ENCODE data around the gene TMCO6. TPM values are rescaled to one million over a fixed set of nuclear protein-coding genes. Genes with fewer than 3 reads are reported as not detected.
"Not testable (repeated sequence)": the region's sequence is repeated elsewhere in the genome, so short reads cannot be mapped to it uniquely, and the experiment has no call there.

TMCO6 gene
- total RNA-seq, 1 experiment from 2014 or later = 1.4 TPM

DNA sequence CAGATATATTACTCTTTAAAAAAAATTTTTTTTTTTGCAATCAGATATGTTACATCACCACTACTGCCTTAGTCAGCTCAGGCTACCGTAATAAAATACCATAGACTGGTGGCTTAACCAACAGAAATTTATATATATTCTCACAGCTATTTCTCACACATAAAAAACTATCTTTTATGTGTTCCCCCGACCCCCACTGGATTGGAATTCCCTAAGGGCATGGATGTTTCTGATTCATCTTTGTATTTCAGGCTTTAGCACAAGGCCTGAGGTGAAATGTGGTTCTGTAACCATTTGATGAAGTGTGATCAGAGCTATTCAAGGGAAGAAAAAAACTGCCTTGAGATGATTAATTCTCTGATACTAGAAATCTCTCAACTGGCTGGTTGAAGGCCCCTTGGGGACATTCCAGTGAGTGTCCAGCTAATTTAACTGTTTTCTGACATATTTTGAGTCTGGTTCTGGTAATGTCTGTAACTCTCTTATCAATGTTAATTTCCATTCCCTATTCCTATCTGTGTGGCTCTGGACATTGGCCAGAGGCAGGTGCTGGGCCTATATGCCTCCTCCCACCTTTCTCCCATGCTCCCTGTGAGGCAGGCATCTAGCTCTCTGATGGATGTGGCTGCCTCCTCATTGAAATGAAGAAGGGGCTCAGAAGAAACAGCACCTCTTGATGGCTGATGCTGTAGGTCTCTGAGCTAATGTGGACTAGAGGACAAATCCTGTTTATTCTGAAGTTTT lies 8.8 kb upstream of the TMCO6 start:
- DNase-seq (ENCODE audit: low spot score) = no peak

GRCh38 chr5:140631036-140631417 lies 8.2 kb upstream of the TMCO6 start:
- no peak for DNase-seq (ENCODE audit: low spot score)

DNA sequence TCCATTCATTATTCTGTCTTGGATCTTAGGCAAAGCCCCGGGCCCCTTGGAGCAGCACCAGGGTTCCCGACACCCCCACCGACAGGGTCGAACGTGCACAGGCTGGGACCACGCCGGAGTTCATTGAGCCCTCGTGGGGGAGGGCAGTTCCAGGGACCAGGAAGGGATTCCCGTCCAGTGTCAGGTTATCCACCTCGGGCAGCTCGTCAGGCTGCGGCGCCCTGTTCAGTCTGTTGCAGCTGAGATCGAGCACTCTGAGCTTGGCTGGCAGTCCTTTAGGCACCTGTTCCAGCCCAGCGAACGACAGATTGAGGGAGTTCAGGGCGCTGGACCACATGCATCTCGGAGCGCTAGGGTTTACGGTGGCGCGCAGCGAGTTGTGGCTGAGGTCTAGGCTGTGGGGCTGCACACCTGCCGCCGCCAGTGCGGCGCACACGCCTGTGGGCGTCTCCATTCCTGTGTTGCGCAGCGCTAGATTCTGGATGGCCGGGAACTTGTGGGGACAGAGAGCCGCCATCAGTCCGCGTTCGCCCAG lies 7.4 kb upstream of the TMCO6 start:
- DNase-seq (ENCODE audit: low spot score) = no peak

- no peak for DNase-seq (ENCODE audit: low spot score)
Observed at GRCh38 chr5:140632366-140633020, 6.8 kb upstream of the TMCO6 start.

DNA sequence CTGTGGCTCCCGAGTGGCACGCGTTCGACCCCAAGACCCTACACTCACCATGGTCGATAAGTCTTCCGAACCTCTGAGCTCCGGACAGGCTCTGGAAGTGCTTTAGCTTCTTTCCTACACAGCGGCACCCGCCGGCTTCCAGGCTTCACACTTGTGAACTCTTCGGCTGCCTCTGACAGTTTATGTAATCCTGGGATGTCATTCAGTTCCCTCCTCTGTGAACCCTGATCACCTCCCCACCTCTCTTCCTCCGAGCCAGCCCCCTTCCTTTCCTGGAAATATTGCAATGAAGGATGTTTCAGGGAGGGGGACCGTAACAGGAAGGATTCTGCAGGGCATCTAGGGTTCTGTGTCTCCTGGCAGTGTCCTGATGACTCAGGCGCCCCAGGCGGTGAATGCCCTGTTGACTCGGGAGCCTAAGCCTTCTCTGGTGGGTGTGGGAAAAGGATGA lies 6.2 kb upstream of the TMCO6 start, which contains the start of gene CD14:
CD14 (minus strand) TSS at position 155 of the 451 bp plus-strand sequence; CDS start at position 51, 104 bp downstream.
- no peak for DNase-seq (ENCODE audit: low spot score)

DNA sequence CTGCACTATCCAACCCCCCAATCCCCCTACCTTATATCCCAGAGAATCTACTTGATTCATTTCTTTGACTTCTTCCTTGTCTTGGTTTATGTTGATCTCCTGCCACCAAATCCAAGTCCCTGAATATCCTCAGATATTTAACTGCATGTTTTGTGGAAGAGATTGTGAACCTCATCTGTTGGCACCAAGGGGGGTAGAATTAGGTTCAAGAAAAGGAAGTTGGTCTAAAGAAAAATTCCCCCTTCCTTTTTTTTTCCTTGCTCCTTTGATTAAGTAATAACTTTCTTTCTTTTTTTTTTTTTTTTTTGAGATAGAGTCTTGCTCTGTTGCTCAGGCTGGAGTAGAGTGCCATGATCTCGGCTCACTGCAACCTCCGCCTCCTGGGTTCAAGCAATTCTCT lies 5.8 kb upstream of the TMCO6 start:
- DNase-seq (ENCODE audit: low spot score) = no peak

GRCh38 chr5:140634103-140634502 lies 5.1 kb upstream of the TMCO6 start:
- DNase-seq (ENCODE audit: low spot score) = no peak

GRCh38 chr5:140635291-140636257 lies 3.7 kb upstream of the TMCO6 start:
- no peak for DNase-seq (ENCODE audit: low spot score)

DNA sequence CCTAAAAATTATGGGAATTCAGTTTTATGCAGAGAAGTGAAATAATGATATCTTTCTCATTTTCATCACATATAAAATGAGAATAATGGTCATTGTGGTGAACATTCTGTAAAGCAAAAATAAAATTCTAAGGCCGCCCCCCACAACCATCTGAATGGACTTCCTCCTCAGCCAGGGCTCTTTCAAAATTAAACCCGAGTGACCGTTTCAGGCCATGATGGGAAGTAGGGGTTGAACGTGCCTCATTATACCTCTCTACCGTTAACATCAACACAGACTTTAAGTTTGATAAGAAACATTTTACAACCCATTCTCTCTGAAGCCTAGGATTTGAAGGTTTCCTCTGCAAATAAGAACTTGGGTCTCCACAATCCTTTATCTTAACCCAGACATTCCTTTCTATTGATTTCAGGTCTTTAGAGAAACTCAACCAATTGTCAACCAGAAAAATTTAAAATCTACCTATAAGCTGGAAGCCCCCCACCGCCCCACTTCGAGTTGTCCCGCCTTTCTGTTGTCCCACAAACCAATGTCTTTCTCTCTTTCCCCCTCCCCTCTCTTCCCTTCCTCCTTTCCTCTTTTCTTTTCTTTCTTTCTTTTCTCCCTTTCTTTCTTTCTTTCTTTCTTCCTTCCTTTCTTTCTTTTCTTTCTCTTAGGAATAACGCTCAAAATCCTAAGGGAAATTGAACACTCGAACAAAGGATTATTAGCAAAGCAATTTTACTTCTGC lies 1.7 kb upstream of the TMCO6 start:
- DNase-seq (ENCODE audit: low spot score) = no peak

- not testable (repeated sequence) for DNase-seq (ENCODE audit: low spot score)
Observed at GRCh38 chr5:140638898-140639147, 428 bp upstream of the TMCO6 start.

GRCh38 chr5:140641716-140642115 lies 2.5 kb downstream of the TMCO6 start:
- DNase-seq (ENCODE audit: low spot score) = no peak

GRCh38 chr5:140642718-140643117 lies 3.5 kb downstream of the TMCO6 start:
- no peak for DNase-seq (ENCODE audit: low spot score)

- no peak for DNase-seq (ENCODE audit: low spot score)
Observed at GRCh38 chr5:140647042-140647419, 7.8 kb downstream of the TMCO6 start.

DNA sequence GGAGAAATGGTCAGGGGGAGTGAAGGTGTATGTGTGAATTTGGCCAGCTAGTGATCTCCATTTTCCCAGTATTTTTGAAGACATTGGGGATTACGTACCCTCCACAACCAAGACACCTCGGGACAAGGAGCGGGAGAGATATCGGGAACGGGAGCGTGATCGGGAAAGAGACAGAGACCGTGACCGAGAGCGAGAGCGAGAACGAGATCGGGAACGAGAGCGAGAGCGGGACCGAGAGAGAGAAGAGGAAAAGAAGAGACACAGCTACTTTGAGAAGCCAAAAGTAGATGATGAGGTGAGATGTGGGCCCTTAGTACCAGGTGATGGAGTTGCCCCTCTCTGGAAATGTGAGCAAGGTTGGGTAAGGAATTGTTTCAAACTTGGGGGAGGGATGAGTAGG lies 19.6 kb downstream of the TMCO6 start:
- no peak for DNase-seq (ENCODE audit: low spot score)

GRCh38 chr5:140660371-140660770 lies 21.1 kb downstream of the TMCO6 start:
- not testable (repeated sequence) for DNase-seq (ENCODE audit: low spot score)

GRCh38 chr5:140664030-140664358 lies 24.7 kb downstream of the TMCO6 start:
- DNase-seq (ENCODE audit: low spot score) = no peak

GRCh38 chr5:140664359-140665119 lies 25.3 kb downstream of the TMCO6 start, which contains the start of gene WDR55:
Gene WDR55 (plus strand): TSS chr5:140664904. CDS start chr5:140664913, 9 bp downstream.
- DNase-seq (ENCODE audit: low spot score) = peak; percentile 95

DNA sequence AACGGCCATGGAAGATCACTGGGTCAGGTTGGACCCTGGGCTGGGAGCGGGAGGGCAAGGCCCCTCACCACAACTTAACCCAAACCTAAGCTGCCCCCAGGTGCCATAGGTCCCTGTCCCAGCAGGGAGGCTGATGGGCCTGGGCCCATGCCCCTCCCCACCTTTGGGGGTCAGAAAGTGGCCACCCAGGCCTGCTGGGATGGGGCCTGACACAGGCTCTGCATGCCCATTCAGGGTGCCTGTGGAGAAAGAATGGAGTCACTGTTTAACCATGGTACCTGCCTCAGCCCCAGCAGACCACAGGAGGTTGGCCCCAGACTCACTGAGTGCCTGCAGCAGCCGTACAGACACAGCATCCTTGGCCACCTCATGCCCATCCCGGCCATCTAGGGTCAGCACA lies 31.8 kb downstream of the TMCO6 start:
- DNase-seq (ENCODE audit: low spot score) = not testable (repeated sequence)

- no peak for DNase-seq (ENCODE audit: low spot score)
Observed at GRCh38 chr5:140671472-140672125, 32.3 kb downstream of the TMCO6 start.
